ENCODE data around the gene KHNYN.

The KHNYN gene

DNA sequence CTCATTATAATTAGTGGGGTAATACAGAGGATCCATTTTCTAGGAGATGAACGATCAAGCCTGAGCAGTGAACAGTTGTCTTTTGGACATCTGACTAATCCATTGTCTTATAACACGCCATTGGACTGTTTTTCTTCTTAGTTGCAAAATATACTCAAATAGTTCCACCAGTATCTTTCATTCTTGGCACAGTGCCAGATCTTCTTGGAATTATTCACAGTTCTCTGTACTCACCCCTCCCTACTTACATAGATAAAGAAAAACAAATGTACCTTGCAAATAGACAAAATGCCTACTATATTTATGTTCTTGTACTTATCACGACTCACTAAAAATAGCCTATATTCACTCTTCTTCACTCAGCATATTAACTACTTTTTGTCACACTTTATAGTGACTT, 4.0 kb upstream of the KHNYN start:
- DNase-seq, result peak in 1 of 3 experiments; percentile 42

DNA sequence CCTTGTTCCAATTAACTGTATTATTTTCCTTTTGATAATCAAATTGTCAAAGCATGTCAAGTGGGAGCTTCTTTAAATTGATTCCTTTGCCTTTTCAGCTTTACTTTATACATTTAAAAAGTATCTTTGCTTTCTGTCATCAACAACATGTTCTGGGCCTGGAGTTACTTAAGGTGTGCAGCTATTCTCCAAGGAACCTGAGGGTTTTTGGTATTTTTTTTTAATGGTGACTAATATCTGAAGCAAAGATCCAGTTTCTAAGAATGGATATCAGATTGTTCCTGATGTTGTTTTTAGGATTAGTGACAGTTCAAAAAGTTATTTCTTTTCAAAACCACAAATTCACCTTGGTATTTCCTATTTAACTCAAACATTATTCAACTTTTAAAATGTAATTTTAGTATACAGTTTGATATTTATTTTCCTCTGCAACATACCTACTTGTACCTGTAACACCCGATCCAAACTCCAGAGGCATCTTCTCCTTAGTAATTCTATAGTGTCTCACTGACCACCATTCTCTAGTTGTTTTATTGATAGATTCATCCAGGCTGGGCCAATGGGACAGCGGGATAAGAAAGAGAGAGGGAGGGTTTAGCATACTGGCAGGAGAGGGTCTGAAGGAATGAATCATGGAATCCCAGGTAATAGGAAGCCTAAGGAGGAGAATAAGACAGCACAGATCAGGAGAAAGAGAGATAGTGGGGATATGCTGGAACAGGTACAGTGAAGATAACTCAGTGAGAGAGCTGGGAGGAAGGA, 3.4 kb upstream of the KHNYN start:
- DNase-seq, result no peak

DNA sequence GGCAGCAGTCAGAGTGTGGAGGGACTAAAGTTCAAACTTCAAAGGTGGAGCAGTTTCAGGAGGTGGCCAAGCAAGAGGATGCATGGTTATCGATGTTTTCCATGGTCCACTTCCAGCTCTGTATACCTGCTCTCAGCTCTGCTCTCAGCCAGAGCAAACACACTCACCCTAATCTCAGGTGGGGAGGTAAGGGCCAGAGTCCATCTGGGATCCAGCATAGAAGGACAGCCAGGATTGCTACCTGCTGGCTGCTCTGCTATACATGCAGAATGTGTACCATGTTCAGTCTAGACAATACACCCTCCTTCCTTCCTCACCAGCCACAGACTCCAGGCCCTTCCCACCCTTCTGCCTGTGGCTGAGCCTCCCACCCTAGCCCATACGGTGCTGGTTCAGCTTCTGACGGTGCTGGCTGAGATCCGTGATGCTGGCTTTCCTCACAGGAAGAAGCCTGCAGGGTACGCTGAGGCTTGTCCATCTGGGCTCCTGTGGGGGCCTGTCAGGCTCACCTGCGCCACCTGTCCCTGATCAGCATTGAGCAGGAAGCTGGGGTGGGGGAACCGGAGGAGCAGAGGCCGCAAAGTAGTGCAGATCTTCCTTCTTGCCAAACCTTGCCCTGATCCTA, 2.7 kb upstream of the KHNYN start:
- DNase-seq, result peak in 1 of 3 experiments; percentile 23

DNA sequence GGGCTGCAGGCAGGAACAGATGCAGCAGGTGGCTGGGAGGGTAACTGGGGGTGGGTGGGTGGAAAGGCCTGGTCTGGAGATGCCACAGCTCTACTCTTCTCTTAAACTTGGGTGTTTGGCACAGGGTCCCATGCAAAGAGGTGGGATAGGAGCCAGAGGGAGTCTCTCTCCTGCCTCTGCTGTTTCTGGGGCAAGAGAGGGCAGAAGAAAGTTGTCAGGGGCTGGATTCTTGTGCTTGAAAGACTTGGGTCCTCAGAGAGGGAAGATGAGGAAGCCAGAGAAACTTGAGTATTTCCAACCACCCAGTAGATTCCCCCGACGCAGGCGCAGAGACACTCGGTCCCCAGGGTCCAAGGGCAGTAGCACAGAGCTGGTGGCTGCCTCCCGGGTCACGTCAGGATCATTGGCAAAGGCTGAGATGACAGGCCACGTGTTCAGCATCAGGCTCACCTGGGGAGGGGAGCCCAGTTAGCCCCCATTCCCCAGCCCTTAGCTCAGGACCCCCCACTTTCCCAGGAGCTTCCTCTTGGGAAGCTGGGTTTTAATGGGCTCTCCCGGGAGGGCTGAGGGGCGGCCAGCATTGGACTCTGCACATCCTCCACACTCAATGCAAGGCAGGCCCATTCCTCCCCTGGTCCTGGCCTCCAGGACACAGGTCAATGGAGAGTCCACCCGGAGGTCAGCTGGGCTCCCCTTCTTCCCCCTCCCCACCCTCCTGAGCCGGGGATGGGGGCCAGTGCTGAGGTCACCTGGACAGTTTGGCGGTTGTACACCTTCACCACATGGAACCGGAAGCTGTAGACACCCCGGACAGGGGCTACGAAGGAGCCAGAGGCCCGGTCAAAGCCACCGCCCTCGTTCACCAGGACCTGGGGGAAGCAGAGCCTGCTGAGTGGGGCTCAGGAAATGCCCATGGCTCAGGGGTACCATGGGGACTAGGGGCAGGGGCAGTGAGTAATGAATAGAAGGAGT, 1.9 kb upstream of the KHNYN start:
- DNase-seq, result no peak

GRCh38 chr14:24428628-24429394, 943 bp upstream of the KHNYN start:
- DNase-seq, result no peak

DNA sequence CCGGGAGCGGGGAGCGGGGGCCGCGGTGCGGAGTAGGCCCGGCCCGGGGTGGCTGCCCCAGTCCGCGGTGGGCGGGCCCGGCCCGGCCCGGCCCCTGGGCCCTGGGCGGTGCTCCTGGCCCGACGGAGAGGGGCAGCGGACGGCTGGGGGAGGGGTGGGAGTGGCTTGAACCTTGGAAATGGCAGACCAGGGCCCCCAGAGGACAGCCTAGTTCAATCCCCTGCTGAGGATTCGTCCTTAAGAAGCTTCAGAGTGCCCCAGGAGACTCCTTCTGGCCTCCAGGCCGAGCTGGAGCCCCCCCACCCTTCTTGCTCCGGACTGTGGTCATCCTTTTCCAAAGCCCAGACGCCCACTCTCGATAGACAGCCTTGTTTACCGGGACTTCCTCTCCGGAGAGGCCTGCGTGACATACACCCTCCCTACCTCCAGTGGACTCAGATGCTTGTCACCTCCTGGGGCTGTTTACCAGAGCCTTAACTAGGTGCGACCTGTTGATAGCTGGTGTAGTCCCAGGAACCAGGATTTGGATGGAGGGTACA, 458 bp downstream of the KHNYN start:
- DNase-seq, result peak; percentile 52 to 84 (median 76)

DNA sequence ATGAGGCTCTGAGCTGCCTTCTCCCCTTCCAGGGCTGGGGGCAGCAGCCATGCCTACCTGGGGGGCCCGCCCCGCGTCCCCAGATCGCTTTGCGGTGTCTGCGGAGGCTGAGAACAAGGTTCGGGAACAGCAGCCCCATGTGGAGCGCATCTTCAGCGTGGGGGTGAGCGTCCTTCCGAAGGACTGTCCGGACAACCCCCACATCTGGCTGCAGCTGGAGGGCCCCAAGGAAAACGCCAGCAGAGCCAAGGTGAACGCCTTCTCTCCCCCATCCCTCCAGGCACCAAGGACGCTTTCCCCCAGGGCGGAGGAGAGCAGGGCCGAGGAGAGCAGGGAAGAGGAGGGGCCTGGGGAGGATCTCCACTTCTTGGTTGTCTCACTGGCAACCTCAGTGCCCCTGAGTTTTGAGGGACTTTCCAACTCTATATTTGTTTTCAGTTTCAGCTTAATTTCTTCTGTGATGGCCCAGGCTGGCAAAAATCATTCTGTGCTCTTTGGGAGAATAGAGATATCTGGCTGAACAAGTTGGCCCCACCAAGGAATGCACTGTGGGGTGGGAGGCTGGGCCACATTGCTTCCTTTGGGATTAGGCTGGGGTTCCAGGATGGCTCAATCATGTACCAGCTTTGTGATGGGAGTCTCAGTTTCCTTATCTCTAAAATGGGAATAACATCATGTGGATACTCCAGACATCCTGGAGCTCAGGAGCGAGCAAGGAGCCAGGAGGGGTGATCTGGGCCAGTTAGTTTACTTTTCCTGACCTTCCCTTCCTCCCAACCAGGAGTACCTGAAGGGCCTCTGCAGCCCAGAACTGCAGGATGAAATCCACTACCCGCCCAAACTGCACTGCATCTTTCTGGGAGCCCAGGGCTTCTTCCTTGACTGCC, 1.2 kb downstream of the KHNYN start:
- no peak for DNase-seq

- DNase-seq, result peak; percentile 83 to 94 (median 93)
Measured at GRCh38 chr14:24431569-24432258, 2.0 kb downstream of the KHNYN start.

DNA sequence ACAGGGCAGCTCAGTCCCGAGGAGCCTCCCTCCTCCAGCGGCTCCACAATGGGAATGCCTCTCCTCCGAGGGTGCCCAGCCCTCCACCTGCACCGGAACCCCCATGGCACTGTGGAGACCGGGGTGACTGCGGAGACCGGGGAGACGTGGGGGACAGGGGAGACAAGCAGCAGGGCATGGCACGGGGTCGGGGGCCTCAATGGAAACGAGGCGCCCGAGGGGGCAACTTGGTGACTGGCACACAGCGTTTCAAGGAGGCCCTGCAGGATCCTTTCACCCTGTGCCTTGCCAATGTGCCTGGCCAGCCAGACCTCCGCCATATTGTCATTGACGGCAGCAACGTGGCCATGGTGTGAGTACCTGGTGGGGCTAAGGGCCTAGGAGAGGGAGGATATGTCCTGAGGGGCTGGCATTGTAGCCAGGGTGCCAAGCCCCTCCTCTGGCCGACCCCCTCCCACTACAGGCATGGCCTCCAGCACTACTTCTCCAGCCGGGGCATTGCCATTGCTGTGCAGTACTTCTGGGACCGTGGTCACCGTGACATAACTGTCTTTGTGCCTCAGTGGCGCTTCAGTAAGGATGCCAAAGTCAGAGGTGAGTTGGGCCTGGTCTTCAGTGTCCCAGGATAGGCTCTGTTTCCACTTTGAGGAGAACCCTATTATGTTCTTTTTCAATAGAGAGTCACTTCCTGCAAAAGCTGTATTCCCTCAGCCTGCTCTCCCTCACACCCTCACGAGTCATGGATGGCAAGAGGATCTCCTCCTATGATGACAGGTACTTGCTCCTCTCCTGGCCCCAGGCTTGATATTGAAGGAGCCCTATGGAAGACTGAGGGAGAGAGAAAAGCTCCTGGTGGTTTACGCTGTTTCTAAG, 2.7 kb downstream of the KHNYN start:
- no peak for DNase-seq

- DNase-seq, result no peak
Measured at GRCh38 chr14:24434036-24434435, 4.3 kb downstream of the KHNYN start.

DNA sequence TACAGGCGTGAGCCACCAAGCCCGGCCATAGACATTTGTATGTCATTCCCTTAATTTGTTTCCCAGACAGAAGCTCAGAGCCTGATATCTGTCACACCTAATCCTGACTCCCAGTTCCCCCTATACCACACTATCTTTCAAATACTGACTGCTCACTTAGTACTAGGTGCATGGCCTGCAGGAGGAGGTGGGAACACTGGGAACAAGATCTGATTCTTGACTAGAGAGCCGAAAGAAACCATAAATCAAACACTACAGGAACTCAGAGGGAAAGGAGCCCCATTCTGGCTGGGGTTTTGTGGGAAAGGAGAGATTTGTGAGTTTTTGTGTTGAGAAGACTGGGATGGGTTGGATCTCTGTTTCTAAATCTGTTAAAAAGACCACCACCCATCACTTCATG, 4.9 kb downstream of the KHNYN start:
- DNase-seq, result no peak

- DNase-seq, result no peak
Measured at GRCh38 chr14:24435192-24435810, 5.5 kb downstream of the KHNYN start.

- DNase-seq, result peak in 1 of 3 experiments; percentile 51
Measured at GRCh38 chr14:24435998-24436354, 6.2 kb downstream of the KHNYN start.

DNA sequence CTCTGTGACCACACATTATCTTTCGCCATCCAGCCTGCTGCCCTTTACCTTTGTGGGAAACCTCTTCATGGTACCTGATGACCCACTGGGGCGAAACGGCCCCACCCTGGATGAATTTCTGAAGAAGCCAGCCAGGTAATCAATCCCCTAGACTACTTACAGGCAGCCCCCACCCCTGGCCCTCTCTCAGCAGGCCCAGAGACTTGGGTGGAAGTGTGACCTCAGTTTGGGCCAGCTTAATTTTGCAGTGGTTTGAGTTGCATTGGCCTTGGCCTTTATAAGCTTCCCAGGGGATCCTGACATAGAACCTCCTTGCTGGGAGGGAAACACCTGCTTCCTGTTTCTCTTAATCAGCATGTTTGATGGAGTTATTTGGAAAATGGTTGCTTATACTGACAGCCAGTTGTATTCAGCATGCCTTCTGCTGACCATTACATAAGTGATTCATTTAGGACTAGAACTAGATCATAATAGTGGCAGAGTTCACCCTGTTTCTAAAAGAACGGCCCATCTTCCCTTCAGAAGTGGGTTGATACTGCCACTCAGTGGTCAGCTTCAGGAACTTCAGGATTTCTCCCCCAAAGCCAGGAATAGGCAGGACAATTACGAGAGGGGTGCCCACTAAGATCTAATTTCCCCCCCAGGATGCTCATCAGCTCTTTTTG, 6.7 kb downstream of the KHNYN start:
- peak; percentile 53 to 84 (median 74) for DNase-seq

GRCh38 chr14:24437020-24437735, 7.4 kb downstream of the KHNYN start:
- no peak for DNase-seq

GRCh38 chr14:24437736-24438067, 7.9 kb downstream of the KHNYN start:
- DNase-seq, result no peak

- DNase-seq, result no peak
Measured at GRCh38 chr14:24438223-24439097, 8.7 kb downstream of the KHNYN start.

Data from NCI-H1417 (cell line).